ENCODE results near the gene PAFAH2.
"Not testable (repeated sequence)": the region's sequence is repeated elsewhere in the genome, so short reads cannot be mapped to it uniquely, and the experiment has no call there.

Gene PAFAH2

DNA sequence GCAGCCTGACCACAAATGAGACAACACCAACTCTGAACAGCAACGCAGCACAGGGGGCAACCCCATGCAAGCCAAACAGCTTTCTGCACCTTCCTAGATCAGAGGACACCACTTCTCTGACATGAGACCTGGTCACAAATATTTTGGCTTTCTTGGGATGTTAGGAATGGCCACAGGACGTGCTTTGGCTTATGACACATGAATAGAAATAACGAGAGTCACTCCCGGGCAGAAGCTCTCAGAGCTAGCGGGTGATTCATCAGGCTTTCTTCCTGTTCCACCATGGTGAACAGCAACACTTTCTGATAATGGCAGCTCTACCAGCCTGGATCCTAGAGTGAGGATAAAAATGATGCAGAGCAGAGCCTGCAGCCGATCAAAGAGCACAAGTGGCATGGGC, 39.4 kb downstream of the PAFAH2 start:
- DNase-seq: no peak
- intact Hi-C loops (cut with DNase I): no loop called here

DNA sequence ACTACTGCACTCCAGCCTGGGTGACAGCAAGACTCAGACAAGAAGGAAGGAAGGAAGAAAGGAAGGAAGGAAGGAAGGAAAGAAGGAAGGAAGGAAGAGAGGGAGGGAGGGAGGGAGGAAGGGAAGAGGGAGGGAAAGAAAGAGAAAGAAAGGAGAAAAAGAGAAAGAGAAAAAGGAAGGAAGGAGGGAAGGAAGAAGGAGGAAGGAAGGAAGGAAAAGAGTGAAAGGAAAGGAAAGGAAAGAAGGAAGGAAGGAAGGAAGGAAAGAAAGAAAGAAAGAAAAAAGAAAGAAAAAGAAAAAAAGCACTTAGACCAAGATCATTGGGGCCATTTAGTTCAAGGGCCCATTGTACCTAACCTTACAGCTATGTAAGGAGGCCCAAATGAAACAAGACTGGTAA, 42.3 kb downstream of the PAFAH2 start:
- DNase-seq: no peak
- intact Hi-C loops (cut with DNase I): no loop called here

DNA sequence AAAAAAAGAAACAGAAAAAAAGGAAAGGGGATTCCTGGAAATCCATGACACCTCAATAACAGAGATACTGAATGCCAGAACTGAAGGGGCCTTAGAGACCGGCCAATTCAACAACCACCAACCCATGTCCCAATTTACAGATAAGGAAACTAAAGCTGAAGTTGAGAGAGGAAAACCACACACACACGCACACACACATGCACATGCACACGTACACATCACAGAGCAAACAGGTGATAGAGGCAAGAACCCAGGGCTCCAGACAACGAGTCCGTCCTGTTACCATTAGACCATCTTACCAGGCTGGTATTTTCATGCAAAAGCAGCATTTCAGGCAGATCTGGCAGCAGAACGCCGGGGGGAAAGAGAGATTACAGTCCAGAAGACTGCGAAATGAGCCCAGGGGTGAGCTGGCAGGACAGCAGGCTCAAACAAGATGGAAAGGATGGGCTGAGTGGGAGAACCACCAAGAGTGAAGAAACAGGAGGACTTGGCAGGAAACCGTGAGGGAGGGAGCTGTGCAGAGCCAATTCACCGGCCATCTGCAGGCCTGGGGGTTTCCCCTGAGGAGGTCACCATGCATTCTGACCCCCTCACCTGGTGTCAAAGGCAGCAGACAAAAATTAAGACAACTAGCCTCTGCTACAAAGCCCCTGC, 43.5 kb downstream of the PAFAH2 start:
- DNase-seq: no peak
- intact Hi-C loops (cut with DNase I): no loop called here

DNA sequence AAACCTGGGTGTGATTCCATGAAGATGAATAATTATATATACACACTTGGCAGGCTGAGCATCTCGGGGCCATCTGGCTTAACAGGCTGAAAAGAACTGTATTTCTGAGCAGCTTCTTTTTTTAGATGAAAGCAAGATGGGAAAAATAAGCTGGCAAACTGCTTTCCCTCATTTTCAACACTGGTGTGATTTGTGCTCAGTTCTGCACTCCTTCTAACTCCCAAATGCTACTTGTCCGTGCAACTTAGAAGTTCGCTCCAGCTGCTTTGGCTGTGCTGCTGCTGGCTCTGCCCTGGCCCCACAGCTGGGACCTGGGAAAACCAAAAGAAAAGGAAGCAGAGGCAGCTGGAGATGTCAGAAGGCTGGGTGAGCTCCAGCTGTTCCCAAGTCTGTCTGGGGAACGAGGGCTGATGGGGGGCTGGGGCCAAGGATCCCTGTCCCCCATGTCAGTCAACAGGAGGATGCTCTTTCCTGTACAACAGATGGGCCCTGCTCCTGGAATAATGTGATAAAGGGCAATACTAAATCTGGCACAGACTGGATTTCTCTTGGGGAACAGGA, 44.9 kb downstream of the PAFAH2 start:
- no peak for DNase-seq
- intact Hi-C loops (cut with DNase I): no loop called here

DNA sequence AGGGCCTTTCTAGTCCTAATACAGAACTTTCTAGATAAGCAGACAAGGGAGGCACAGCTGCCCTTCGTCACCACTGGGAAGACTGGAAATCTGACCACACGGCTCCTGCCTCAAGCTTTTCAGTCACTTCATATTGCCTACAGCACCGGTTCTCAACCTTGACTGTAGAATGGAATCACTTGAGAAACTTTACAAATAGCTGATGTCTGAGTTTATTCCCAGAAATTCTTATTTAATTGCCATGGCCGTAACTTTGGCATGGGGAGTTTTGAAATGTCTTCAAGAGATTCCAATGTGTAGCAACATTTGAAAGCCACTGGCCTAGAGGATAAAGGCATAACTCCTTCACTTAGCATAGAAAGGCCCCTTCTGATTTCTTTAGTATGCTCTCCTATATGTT, 49.2 kb downstream of the PAFAH2 start:
- no peak for DNase-seq

DNA sequence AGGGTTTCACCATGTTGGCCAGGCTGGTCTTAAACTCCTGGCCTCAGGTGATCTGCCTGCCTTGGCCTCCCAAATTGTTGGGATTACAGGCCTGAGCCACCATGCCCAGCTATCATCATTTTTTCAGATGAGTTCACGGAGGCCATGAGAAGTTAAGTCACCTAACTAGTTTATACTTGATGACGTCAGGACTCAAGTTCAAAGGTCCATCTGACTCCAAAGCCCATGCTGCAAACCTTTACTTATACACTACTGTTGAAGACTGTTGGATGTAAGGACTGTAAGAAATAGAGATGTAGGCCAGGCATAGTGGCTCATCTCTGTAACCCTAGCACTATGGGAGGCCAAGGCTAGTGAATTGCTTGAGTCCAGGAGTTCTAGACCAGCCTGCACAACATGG, 50.8 kb downstream of the PAFAH2 start:
- no peak for DNase-seq
- intact Hi-C loops (cut with DNase I): no loop called here

More for the DNA sequence above, 49.2 kb downstream of the PAFAH2 start:
- intact Hi-C loops (cut with DNase I): no loop called here

DNA sequence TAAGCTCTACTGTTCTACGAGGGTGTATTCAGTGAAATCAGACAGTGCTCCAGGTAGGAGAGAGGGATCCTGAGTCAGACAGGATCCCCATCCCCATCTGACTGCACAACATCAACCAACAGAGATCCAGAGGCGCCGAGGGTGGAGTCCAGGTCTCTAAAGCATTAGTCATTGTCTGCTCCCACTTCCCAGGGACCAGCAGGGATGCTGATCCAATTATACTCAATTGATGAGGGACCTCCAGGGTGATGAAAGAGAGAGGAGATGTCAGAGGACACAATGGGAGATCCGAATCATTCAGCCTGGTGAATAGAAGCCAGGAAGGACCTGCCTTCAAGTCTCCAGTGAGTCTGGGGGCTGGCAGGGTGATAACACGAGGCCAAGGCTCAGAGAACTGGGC, 52.1 kb downstream of the PAFAH2 start:
- intact Hi-C loops (cut with DNase I): no loop called here
- DNase-seq: no peak

DNA sequence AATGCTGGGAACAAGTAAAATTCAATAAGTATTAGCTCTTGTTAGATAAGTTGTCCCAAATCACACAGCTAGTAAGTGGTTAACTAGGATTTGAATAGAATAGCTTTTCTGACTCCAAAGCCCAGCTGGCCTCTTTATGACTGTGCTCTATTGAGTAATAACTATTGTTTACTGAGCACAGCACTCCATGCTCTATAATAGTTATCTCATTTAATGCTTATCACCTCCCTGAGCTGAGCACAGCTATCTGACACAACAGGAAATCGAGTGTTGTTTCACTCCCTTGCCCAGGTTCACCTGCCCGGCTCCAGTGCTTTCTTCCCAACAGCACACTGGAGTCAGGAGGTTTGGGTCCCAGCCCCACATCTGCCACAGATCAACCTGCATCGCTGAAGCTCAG, 52.9 kb downstream of the PAFAH2 start:
- intact Hi-C loops (cut with DNase I): no loop called here
- DNase-seq: no peak

DNA sequence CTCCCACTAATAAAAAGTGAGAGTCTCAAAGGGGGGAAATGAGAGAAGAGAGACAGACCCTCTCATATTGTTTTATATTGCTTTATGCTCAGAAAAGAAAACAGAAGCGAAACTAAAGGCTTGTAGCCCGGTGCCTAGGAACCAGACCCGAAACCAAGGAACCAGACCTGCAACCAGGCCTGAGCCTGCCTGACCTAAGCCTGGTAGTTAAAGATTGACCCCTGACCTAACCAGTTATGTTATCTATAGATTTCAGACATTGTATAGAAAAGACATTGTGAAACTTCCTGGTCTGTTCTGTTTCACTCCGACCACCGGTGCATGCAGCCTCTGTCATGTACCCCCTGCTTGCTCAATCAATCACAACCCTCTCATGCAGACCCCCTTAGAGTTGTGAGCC, 54.4 kb downstream of the PAFAH2 start:
- DNase-seq; intact Hi-C loops (cut with DNase I): not testable (repeated sequence)

DNA sequence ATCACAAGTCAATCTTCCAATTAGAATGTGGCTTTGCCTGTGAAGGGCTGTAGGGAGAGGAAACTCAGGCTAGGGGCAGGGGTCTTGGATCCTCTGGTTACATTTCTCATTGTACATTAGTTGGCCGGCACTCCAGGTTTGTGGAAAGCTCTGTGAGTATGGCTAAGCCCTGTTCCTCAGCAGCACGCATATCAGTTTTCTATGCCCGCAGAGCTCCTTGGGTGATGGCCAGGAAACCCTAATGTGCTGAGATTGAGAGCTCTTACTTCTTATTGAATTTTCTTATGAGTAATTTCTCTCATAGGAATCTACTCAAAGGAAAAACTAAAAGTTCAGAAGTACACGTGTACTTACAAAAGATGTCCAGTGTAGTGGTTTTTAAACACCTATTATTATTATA, 60.9 kb downstream of the PAFAH2 start:
- intact Hi-C loops (cut with DNase I): no loop called here
- no peak for DNase-seq

DNA sequence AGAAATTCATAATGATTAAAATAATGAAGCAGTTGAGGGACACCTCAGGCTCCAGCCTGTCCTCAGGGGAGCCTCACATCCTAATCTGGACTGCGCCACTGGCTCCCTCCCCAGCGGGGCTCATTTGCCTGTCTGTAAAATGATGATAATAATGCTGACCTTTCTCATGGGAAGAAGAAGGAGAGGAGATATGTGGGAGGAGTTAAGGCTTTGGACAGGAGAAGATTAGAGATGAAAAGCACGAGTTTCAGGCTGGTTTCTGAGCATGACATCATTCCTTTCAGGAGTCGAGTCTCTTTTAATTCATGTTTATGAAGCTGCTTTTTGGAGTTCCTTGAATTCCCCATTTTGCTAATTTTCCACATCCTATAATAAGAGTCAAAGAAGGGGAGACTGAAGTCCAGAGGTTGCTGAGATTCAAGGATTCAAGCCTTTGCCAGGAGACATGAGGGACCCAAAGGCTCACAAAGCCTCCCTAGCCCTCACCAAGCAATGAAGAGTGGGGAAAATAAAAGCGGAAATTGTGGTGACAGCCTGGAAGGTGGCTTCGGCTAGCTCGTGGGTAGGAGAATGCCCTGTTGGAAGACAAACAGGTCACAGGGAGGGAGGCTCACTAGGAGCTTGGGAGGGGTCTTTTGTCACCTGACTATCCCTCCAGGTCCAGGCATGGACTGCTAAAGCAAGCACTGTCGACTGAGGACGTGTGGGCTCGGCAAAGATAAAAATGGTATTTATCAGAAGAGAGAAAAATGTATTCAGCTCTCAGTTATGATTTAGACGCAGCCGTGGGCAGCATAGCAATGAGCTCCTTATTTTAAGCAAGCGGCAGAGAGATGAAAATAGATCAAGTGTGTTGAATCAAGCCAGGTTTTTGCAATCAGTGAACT, 64.1 kb downstream of the PAFAH2 start:
- intact Hi-C loops (cut with DNase I): no loop called here
- DNase-seq: peak in 36 of 42 donors; percentile 11 to 84 (median 56)

DNA sequence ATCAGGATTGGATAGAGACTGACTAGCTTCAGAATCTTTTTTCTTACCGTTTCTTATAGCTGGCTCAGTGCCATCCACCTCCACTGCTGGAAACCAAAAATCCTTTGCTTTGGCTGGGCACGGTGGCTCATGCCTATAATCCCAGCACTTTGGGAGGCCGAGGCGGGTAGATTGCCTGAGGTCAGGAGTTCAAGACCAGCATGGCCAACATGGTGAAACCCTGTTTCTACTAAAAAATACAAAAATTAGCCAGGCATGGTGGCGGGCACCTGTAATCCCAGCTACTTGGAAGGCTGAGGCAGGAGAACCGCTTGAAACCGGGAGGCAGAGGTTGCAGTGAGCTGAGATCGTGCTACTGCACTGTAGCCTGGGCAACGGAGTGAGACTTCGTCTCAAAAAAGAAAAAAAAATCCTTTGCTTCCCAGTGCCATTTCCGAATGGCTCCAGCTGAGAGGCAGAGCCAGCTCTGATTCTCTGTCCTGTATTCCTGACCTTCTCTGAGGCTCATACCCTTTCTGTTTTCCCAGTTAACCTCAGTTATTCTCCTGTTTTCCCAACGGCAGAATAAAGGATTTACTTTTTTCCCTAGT, 65.0 kb downstream of the PAFAH2 start:
- DNase-seq: peak in 9 of 42 donors; percentile 14 to 42 (median 21)
- intact Hi-C loops (cut with DNase I): not testable (repeated sequence)

DNA sequence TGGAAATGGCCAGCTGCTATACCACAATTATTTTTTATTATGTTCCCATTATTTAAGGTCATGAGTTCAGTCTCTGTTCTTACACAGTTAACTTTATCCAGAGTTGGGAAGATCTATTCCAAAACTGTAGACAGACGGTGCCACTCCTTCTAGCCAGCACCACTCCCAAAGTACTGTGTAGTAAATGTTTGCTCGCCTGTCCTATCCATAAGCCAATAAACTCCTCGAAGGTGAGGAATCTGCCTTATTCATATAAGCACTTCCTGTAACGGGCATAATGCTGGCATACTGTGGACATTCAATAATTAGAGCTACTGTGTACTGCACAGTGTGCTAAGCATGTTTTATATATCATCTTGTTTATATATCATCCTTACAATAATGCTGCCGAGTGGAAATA, 65.5 kb downstream of the PAFAH2 start:
- DNase-seq: no peak
- intact Hi-C loops (cut with DNase I): no loop called here

DNA sequence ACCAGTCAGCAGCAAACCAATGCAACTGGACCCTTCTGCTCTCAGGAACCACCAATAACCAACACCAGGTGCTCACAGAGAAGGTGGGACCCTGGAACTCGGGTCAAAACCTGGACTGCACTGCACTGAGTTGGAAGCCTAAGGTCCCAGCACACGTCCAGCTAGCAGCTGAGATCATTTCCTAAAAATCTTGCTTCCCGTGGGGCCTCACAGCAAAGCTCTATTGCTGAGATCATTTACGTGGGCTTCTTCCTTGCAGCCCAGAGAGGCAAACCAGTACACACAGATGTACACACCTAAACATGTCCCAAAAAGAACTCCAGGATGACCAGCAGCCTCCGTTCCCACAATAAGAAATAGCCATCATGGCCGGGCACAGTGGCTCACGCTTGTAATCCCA, 68.8 kb downstream of the PAFAH2 start:
- intact Hi-C loops (cut with DNase I): no loop called here
- no peak for DNase-seq

DNA sequence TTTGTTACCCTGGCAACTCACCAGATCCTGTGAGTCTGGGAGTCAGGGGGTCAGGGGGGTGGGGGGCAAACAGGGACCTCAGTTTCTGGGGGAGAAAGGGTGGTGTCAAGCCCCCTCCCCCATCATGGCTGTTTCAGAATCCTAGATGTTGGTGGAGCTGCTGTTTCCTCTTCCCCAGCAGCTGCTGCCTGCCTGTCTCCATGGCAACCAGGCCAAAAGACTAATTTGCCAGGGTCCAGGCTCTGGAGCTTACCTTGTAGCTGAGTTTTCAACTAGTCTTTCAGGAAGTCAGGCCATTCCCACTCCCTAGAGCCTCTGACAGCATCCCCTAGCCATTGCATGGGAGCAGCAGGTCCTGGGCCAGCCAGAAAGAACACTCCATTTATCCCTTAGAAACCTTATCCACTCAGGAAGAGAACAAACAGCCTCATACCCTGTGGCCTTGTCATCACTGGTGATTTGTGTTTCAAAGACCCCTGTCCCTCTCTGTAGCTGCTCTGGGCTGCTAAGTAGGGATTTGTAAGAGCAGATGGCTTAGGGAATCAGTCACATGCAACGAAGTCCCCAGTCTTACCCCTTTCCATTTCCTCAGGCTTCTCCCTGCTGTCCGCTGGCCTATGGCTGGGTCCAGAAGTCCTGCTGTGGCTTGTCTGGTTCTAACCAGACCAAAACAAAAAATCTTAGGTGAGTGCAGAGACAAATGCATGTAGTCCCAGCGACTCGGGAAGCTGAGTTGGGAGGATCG, 70.2 kb downstream of the PAFAH2 start:
- intact Hi-C loops (cut with DNase I): no loop called here
- peak in 6 of 42 donors; percentile 13 to 47 (median 20) for DNase-seq

DNA sequence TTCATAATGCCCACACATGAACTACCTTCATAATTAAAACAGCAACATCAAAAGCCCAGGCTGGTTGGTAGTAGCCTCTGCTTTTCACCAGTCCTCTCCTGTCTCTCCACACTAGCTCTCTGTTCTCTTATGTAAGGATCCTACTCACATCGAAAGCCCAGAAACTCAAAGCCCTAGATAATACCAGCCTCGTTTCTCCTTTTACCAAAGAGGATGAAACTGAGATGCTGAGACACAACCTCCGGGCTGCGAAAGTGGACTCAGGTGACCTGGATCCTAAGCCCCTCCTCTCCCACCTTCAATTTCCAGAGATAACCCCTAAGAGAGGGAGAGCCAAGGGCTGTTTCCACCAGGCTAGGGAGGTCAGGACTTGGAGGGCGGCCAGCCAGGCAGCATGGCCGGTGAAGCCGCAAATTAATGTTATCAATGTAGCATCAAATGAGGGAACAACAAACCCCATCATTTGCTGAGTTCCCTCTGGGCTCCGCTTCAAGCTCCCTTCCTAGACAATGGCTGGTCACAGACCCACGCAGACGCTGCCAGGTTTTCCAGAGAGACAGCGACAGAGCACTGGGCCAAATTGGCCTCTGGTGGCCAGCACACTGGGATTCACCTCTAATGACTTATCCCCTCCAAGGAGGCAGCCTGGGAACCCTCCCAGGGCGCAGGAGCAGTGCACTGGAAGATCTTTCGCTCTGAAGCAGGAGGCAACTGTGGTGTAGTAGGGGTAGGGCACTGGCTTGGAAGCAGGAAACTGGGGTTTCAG, 70.9 kb downstream of the PAFAH2 start:
- intact Hi-C loops (cut with DNase I): no loop called here
- DNase-seq: peak in 39 of 42 donors; percentile 23 to 80 (median 57)

DNA sequence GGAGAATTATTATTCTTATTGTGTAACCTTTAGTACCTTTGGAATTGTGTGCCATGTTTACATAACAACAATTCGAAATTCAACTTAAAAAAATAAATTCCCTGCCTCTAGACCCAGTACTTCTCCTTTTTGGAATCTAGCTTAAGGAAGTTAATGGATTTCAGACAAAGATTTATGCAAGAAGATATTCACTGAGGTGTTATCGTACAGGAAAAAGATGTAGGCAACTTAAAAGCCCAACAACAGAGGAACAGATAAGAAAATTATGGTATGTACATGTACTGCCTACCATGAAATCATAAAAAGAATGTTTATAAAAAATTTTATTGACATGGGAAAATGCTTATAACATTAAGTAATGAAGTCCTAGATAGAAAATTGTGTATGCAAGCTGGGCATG, 73.4 kb downstream of the PAFAH2 start:
- intact Hi-C loops (cut with DNase I): no loop called here

DNA sequence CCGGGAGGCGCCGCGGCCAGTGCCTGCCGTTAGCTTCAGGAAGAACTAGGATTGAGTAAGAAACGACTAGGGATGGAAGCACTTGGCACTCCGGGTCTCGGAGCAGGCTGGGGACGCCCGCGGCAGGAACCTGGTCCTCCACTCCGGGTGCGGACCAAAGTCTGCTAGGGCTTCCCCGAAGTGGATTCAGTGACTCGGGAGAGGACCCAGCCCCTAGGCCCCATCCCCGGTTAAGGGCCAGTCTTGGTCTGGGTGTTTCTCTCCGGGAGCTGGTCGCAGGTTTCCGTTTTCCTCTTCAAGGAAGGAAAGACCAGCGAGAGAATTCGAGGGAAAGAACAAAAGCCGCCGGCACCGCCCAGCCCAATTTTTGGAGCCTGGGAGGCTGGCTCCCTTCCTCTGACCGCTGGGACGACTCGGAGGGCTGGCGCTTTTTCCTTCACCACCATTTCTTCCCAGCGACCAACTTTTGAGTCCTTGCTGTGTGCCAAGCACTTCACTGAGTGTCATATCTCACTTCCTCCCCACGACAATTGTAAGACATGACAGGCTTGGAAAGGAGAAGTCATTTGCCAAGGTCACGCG, 74.8 kb downstream of the PAFAH2 start:
- intact Hi-C loops (cut with DNase I): no loop called here

More for the DNA sequence above, 73.4 kb downstream of the PAFAH2 start:
- no peak for DNase-seq

More for the DNA sequence above, 74.8 kb downstream of the PAFAH2 start:
- peak in 21 of 42 donors; percentile 18 to 68 (median 38) for DNase-seq

All from head of caudate nucleus (tissue), 42 donors.